ENCODE measurements around the gene LGALS4. TPM values are rescaled to one million over a fixed set of nuclear protein-coding genes. Genes with fewer than 3 reads are reported as not detected.
A peak's percentile ranks its signal among the peaks of the same experiment; 100 is the strongest.
"Not testable (repeated sequence)": the region's sequence is repeated elsewhere in the genome, so short reads cannot be mapped to it uniquely, and the experiment has no call there.

LGALS4 gene
- total RNA-seq, 2 experiments from 2014 or later, result 1.4 to 2.4 TPM

- not testable (repeated sequence) for H3K36me3 Mint-ChIP-seq; H3K4me3 Mint-ChIP-seq; H3K27ac Mint-ChIP-seq; ATAC-seq; H3K4me1 Mint-ChIP-seq; H3K9me3 Mint-ChIP-seq (ENCODE audit: low read depth); DNase-seq
- peaks cover 23% of the 10 kb centered on the region for H3K27me3 Mint-ChIP-seq
- CTCF ChIA-PET, result interaction anchor here (1.2 kb wide), 2 partner anchors 13 to 32 kb away, joined by 3 read pairs; no protein-coding TSS in a partner anchor
Observed at GRCh38 chr19:38782212-38782611, 30.5 kb downstream of the LGALS4 start.

DNA sequence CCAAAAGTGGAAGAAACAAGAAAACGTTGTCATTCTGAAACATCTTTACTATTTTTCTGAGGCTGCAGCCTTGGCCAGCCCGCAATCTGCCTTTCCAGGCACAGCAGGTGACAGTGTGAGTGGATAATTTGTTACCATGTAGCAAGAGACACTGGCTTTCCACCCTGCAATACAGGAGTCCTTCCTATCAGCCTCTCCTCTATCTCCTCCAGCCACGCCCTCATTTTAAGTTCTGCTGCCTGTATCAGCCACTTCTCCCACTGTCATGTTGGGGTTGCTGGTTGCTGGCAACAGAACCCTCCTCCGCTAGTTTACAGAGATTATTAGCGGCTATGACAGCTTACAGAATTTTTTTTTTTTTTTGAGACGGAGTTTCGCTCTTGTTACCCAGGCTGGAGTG, 31.7 kb downstream of the LGALS4 start:
- H3K4me3 Mint-ChIP-seq, result no peak overlapping the region
- no peaks in the 10 kb centered on the region for H3K36me3 Mint-ChIP-seq
- no peak overlapping the region for H3K27ac Mint-ChIP-seq
- ATAC-seq (no peak), DNase-seq (no peak)
- CTCF ChIA-PET, result no interaction called here
- H3K4me1 Mint-ChIP-seq, result peaks cover 5% of the 10 kb centered on the region
- H3K27me3 Mint-ChIP-seq, result peaks cover 23% of the 10 kb centered on the region
- H3K9me3 Mint-ChIP-seq (ENCODE audit: low read depth), result no peaks in the 10 kb centered on the region

GRCh38 chr19:38780443-38780842, 32.3 kb downstream of the LGALS4 start:
- no peak for ATAC-seq
- CTCF ChIA-PET, result no interaction called here
- H3K27ac Mint-ChIP-seq, result no peak overlapping the region

DNA sequence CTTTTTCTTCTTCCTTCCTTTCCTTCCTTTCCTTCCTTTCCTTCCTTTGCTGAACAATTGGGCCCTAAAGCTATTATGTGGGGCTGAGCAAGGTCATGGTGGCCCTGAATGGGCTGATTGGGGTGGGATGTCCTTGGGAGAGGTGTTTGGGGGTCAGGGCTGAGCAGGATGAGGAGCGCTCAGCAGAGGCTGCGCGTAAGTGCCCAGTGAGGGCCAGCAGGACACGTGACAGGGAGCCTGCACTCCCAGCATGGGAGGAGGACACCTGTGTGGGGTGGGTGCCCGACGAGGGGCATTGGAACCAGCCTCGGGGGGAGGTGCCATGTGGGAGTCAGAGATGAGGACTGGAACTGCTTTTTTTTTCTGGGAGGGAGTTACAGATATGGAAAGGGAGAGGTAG, 34.0 kb downstream of the LGALS4 start:
- H3K4me3 Mint-ChIP-seq, result no peak overlapping the region
- no peaks in the 10 kb centered on the region for H3K36me3 Mint-ChIP-seq
- DNase-seq (no peak), ATAC-seq (no peak)
- CTCF ChIA-PET, result no interaction called here
- no peak overlapping the region for H3K27ac Mint-ChIP-seq
- H3K27me3 Mint-ChIP-seq, result peaks cover 23% of the 10 kb centered on the region
- H3K4me1 Mint-ChIP-seq, result peaks cover 6% of the 10 kb centered on the region
- no peaks in the 10 kb centered on the region for H3K9me3 Mint-ChIP-seq (ENCODE audit: low read depth)

More at GRCh38 chr19:38780443-38780842, 32.3 kb downstream of the LGALS4 start:
- Mint-ChIP-seq H3K9me3 (ENCODE audit: low read depth) (no peaks in the 10 kb centered on the region), H3K4me3 (no peak overlapping the region), H3K4me1 (peaks cover 6% of the 10 kb centered on the region), H3K27me3 (peaks cover 23% of the 10 kb centered on the region), H3K36me3 (no peaks in the 10 kb centered on the region)
- DNase-seq, result no peak

- ATAC-seq (no peak), DNase-seq (no peak)
- Mint-ChIP-seq H3K4me3 (no peak overlapping the region), H3K27ac (no peak overlapping the region), H3K36me3 (no peaks in the 10 kb centered on the region), H3K9me3 (ENCODE audit: low read depth) (no peaks in the 10 kb centered on the region), H3K27me3 (peaks cover 4% of the 10 kb centered on the region), H3K4me1 (peaks cover 8% of the 10 kb centered on the region)
- CTCF ChIA-PET, result interaction anchor here (1.4 kb wide), 1 partner anchor 25 kb away, joined by 4 read pairs; no protein-coding TSS in a partner anchor
Observed at GRCh38 chr19:38774181-38774950, 38.4 kb downstream of the LGALS4 start.

DNA sequence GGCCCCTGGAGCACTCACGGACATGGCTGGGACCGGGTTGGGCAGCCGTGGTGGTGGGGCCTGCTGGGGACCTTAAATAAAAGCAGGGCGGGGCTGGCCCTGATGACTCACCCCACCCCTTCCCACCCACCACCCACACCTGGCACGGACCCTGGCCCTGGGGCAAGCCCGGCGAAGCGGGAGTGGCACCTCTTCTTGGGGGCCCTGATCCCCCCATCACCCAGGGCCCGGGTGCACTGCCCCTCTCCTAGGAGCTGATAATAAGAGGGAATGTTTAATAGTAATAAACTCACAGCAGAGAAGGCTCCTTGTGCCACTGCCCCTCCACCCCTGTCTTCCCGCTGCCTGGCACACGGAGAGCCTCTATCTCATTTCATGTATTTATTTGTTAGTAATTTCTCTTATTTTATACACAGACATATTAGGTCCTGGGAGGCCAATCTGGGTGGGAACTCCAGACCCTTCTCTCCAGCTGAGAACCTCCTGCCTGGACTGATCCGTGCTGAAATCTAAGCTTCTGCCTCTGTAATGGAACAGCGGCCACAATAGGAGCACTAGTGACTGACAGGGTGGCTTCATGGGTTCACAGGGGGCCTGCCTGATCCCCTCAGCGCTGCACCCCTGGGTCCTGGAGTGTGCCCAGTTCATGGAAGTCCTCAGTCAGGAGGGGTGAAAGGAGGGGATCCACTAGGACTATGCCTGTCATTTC, 39.1 kb downstream of the LGALS4 start, which contains the start of gene LGALS7:
TSS of gene LGALS7 (minus strand) at position 49 of the 709 bp plus-strand sequence. CDS start at position 24, 25 bp downstream.
- no peak for ATAC-seq
- peaks cover 11% of the 10 kb centered on the region for H3K4me1 Mint-ChIP-seq
- DNase-seq, result no peak
- H3K27ac Mint-ChIP-seq, result no peak within 1 kb of the TSS
- H3K36me3 Mint-ChIP-seq, result no peaks in the 10 kb centered on the region
- peaks cover under 1% of the 10 kb centered on the region for H3K27me3 Mint-ChIP-seq
- CTCF ChIA-PET, result no interaction called here
- no peaks in the 10 kb centered on the region for H3K9me3 Mint-ChIP-seq (ENCODE audit: low read depth)
- no peak within 1 kb of the TSS for H3K4me3 Mint-ChIP-seq

DNA sequence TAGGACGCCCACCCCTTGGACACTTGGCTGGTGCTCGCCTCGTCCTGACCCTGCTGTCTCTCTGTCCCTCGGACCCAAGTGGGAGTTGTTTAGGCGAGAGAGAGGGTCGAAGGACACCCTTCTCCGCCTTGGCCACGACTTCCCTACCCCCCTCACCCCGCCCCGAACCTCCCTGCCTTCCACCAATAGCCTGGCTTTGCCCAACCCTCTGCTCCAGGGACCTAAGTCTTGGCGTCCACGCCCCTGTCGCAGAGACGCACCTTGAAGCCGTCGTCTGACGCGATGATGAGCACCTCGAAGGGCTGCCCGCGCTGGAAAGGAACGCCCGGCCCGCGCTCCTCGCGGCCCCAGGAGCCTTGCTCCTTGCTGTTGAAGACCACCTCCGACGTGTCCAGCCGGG, 41.2 kb downstream of the LGALS4 start:
- H3K27me3 Mint-ChIP-seq; H3K9me3 Mint-ChIP-seq (ENCODE audit: low read depth); H3K4me3 Mint-ChIP-seq; H3K36me3 Mint-ChIP-seq; ATAC-seq; DNase-seq; CTCF ChIA-PET; H3K27ac Mint-ChIP-seq: not testable (repeated sequence)
- peaks cover 11% of the 10 kb centered on the region for H3K4me1 Mint-ChIP-seq

- H3K4me1 Mint-ChIP-seq, result peaks cover 11% of the 10 kb centered on the region
- not testable (repeated sequence) for H3K27ac Mint-ChIP-seq; DNase-seq; H3K9me3 Mint-ChIP-seq (ENCODE audit: low read depth); H3K36me3 Mint-ChIP-seq; H3K27me3 Mint-ChIP-seq; H3K4me3 Mint-ChIP-seq
- ATAC-seq, result peak; percentile 86
- CTCF ChIA-PET, result interaction anchor here (1.8 kb wide), 1 partner anchor 107 kb away, joined by 12 read pairs; the partner anchor contains the start of gene RINL
Observed at GRCh38 chr19:38770949-38771275, 41.8 kb downstream of the LGALS4 start.

- DNase-seq; H3K27me3 Mint-ChIP-seq; H3K27ac Mint-ChIP-seq; H3K36me3 Mint-ChIP-seq; H3K4me3 Mint-ChIP-seq; H3K9me3 Mint-ChIP-seq (ENCODE audit: low read depth): not testable (repeated sequence)
- peak; percentile 10 for ATAC-seq
- peaks cover 10% of the 10 kb centered on the region for H3K4me1 Mint-ChIP-seq
- CTCF ChIA-PET, result interaction anchor here (0.9 to 1.8 kb wide), 15 partner anchors 13 to 368 kb away, joined by 3 to 12 read pairs (median 4); partner anchors contain the start of genes ECH1, FAM98C, RINL and SARS2
Observed at GRCh38 chr19:38770228-38770948, 42.4 kb downstream of the LGALS4 start.

- Mint-ChIP-seq H3K27ac (peak overlapping the region; percentile 56), H3K4me3 (peak overlapping the region; percentile 28), H3K36me3 (no peaks in the 10 kb centered on the region), H3K4me1 (peaks cover 8% of the 10 kb centered on the region), H3K9me3 (ENCODE audit: low read depth) (no peaks in the 10 kb centered on the region), H3K27me3 (no peaks in the 10 kb centered on the region)
- ATAC-seq, result peak; percentile 90
- CTCF ChIA-PET, result interaction anchor here (0.6 to 1.8 kb wide), 25 partner anchors 9 to 396 kb away, joined by 3 to 12 read pairs (median 3); partner anchors contain the start of genes ECH1, FAM98C, PSMD8 and RINL
- peak; percentile 91 for DNase-seq
Observed at GRCh38 chr19:38769635-38770211, 43.0 kb downstream of the LGALS4 start.

DNA sequence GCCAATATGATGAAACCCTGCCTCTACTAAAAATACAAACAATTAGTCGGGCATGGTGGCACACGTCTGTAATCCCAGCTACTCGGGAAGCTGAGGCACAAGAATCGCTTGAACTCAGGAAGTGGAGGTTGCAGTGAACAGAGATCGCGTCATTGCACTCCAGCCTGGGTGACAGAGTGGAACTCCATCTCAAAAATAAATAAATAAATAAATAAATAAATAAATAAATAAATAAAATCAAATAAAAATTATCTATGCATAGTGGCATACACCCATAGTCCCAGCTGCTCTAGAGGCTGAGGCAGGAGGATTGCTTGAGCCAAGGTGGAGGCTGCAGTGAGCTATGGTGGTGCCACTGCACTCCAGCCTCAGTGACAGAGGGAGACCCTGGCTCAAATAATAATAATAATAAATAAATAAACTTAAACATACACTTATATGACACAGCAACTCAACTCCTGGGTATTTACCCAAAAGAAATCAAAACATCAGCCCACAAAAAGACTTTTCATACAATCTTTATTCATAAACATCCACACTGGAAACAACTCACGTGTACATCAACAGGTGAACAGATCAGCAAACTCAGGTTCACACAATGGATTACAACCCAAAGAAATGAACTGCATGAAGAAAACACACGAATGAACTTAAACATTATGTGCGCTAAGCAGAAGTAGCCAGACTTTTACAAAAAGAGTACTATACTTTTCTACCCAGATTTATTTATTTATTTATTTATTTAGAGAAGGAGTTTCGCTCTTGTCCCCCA, 46.3 kb downstream of the LGALS4 start:
- Mint-ChIP-seq H3K27ac (no peak overlapping the region), H3K27me3 (no peaks in the 10 kb centered on the region), H3K36me3 (no peaks in the 10 kb centered on the region), H3K9me3 (ENCODE audit: low read depth) (no peaks in the 10 kb centered on the region), H3K4me1 (peaks cover 8% of the 10 kb centered on the region), H3K4me3 (no peak overlapping the region)
- CTCF ChIA-PET, result no interaction called here
- DNase-seq, result no peak
- no peak for ATAC-seq

DNA sequence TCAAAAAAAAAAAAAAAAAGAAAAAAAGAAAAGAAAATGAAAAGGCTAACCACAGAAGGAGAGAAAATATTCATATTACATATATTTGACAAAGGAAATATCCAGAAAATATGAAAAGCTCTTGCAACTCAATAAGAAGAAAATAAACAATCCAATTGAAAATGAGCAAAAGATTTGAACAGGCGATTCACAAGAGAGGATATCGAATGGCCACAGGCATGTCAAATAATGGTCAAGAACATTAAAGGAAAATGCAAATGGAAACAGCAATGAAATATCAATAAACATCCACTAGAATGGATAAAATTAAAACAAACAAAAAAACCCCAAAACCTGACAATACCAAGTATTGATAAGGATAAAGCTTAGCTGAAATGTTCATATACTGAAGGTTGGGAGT, 47.5 kb downstream of the LGALS4 start:
- CTCF ChIA-PET, result no interaction called here
- Mint-ChIP-seq H3K27me3 (no peaks in the 10 kb centered on the region), H3K36me3 (no peaks in the 10 kb centered on the region), H3K27ac (no peak overlapping the region), H3K9me3 (ENCODE audit: low read depth) (no peaks in the 10 kb centered on the region), H3K4me3 (no peak overlapping the region), H3K4me1 (peaks cover 8% of the 10 kb centered on the region)
- ATAC-seq (no peak), DNase-seq (no peak)
